ENCODE results near the gene LRRC74B.
"Not testable (repeated sequence)": the region's sequence is repeated elsewhere in the genome, so short reads cannot be mapped to it uniquely, and the experiment has no call there.

LRRC74B gene

DNA sequence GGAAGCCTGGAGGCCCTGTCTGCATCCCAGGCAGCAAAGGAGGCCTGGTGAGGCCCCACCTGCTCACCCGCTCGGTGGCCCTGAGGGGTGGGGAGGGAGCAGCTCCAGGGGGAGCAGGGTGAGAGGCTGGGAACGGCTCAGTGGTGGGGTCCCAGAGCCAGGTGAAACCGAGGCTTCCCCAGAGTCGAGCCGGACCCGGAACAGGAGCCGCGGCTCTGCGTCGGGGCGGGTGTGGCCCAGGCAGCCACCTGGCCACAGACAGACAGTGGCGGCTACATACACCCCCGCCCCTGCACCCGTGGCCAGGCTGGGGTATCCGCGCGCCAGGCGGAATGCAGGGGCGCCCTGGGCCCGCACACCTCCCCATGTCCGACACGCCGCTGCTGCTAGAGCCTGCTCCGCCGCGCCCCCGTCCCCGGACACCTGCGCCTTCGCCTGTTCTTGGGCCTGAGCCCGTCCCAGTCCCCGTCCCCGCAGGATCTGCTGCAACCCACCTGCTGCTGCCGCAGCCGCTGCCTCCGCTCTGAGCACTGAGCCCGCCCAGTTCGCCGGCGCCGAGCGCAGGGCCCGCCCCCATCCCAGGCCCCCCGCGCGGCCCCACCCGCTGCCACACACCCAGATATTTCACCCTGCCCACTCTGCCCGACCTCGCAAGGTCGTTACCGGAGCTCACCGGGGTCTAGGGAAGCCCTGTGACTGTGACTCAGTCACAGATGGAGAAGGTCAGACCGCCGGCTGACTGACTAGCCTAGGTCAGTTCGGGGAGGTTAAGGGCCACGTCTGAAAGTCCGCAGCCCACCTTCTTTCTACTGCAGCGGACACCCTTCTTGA, 13.5 kb upstream of the LRRC74B start, which contains the start of gene SLC7A4:
Gene SLC7A4, minus strand, starts transcription at position 525 of the 831 bp plus-strand sequence. CDS start 749 bp downstream, outside the sequence.
- DNase-seq (ENCODE audit: low read depth) = no peak

DNA sequence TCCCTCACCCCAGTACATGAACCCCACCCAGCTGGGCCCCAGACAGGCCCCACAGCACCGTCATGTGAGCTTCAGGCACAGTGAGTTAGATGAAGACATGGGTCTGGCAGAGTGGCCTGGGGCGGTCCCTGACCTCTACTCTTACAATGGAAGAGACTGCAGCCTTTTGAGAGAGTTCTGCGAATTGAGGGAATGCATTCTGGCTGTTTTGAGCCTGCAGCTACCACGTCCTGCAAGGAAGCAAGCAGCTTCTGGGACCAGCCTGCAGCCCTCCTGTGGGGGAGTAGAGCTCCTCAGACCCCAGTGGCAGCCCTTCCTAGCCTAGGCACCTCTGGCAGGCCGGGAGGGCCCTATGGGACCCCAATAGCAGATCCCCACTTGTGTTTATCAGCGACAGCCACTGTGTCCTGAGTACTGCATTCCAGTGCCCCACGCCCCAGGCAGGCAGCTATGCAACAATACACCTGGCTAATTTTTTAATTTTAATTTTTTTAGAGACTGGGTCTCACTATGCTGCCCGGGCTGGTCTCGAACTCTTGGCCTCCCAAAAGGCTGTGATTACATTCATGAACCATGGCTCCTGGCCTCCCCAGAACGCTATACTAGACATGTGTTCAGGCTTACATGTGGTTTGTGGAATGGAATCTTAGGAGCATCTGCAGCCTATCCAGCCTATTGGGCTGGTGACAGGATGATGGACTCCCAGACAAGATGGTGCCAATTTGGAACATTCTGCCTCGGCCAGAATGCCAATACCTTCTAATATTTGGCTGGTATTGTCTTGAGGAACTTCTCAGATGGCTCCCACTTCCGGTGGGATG, 12.7 kb upstream of the LRRC74B start:
- DNase-seq (ENCODE audit: low read depth) = no peak

DNA sequence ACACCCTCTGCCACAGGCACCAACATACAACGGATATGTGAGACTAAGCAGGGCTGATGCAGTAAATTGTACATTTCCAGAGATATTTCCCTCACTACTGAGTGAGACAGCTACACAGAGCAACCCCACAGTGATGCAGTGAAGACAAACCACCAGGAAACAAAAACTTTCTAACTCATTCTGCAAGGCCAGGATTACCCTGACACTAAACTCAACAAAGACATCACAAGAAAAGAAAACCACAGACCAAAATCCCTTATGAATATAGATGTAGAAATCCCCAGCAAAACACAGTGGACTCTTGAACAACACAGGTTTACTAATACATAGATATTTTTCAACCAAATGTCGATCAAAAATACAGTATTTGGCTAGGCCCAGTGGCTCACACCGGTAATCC, 11.9 kb upstream of the LRRC74B start:
- DNase-seq (ENCODE audit: low read depth) = no peak

GRCh38 chr22:21034989-21035388, 10.8 kb upstream of the LRRC74B start:
- no peak for DNase-seq (ENCODE audit: low read depth)

DNA sequence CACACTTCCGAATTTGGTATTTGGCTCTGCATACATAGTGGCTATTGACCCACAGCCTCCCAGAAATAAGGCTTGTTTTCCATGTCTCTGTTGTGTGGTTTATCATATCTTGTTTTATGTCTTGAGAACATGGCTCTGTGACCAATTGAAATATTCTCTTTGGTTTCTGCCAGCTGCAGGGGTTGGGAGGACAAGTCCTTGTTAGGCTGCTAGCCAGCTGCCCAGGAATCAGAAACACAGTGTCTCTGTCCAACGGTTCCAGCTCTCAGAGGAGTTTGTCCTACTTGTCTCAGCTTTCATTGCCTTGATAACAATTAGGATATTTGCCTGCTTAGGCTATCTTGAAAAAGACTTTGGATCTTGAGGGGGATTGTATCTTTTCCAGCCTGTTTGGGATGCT, 7.3 kb upstream of the LRRC74B start:
- no peak for DNase-seq (ENCODE audit: low read depth)

- DNase-seq (ENCODE audit: low read depth) = not testable (repeated sequence)
Observed at GRCh38 chr22:21039158-21039557, 6.6 kb upstream of the LRRC74B start.

- no peak for DNase-seq (ENCODE audit: low read depth)
Observed at GRCh38 chr22:21041937-21042336, 3.8 kb upstream of the LRRC74B start.

DNA sequence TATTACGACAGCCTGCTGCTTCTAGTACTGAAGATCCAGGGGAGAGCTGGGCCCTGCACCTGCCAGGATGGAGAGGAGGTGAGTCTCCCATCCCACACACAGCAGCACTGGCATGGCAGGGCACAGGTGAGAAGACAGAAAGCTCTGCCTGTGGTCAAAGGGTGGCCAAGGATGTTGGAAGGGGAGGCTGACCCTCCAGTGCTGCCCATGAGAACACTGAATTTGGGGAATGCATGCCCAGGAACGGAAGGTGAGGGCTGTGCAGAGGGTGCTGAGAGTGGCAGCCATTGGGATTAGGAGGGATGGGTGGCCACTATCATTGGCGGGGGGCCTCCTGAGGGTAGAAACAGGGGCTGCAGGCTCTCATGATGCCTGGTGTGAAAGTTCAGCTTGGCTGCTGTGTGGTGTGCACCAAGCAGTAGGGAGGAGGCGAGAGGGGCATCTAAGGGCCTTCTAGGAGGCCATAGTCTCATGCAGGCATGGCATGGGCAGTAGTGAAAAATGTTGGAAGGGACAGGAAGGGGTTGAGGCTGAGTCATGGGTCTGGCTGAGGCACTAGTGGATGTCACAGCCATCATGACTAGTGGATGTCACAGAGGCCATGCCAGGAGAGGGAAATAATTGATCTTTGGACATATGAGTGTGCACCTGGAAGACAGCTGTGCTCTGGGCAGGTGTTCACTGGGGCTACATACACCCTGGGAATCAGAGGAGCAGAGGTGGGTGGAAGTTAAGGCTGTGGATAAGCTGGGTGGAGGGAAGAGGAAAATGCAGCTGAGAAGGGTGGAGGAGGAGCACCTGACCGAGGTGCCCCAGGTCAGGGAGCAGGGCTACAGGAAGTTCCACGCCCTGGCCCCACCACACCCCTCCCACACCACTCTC, 2.5 kb upstream of the LRRC74B start:
- DNase-seq (ENCODE audit: low read depth) = no peak

GRCh38 chr22:21043860-21044535, 1.7 kb upstream of the LRRC74B start:
- no peak for DNase-seq (ENCODE audit: low read depth)

- DNase-seq (ENCODE audit: low read depth) = no peak
Observed at GRCh38 chr22:21044931-21045584, 688 bp upstream of the LRRC74B start.

- no peak for DNase-seq (ENCODE audit: low read depth)
Observed at GRCh38 chr22:21047035-21047661, 1.4 kb downstream of the LRRC74B start.

GRCh38 chr22:21047730-21048129, 2.0 kb downstream of the LRRC74B start:
- DNase-seq (ENCODE audit: low read depth) = no peak

- not testable (repeated sequence) for DNase-seq (ENCODE audit: low read depth)
Observed at GRCh38 chr22:21048448-21048847, 2.7 kb downstream of the LRRC74B start.

- not testable (repeated sequence) for DNase-seq (ENCODE audit: low read depth)
Observed at GRCh38 chr22:21048965-21049364, 3.2 kb downstream of the LRRC74B start.

GRCh38 chr22:21051145-21051830, 5.5 kb downstream of the LRRC74B start:
- DNase-seq (ENCODE audit: low read depth) = no peak

DNA sequence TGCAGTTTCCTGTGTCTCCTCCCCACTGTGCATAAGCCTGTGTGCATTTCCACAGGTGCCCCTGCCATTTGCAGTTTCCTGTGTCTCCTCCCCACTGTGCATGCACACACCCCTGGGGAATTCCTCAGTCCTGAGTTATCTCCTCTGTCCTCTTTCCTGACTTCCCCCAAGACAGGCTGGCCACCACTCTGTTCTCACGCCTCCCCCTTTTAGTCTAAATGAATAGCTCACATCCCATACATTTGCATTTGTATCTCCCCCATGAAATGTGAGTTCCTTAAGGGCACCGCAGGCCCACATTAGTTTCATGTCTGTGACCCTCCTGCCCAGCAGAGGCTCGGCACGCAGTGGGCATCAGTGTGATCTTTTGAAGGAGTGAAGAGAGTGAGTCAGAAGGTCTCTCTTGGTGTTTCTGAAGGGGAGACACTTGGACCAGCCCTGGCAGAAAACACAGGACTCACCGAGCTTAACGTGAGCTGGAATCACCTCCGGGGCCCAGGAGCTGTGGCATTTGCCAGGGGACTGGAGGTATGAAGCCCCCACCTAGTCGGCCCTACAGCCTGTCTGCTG, 6.2 kb downstream of the LRRC74B start:
- no peak for DNase-seq (ENCODE audit: low read depth)

DNA sequence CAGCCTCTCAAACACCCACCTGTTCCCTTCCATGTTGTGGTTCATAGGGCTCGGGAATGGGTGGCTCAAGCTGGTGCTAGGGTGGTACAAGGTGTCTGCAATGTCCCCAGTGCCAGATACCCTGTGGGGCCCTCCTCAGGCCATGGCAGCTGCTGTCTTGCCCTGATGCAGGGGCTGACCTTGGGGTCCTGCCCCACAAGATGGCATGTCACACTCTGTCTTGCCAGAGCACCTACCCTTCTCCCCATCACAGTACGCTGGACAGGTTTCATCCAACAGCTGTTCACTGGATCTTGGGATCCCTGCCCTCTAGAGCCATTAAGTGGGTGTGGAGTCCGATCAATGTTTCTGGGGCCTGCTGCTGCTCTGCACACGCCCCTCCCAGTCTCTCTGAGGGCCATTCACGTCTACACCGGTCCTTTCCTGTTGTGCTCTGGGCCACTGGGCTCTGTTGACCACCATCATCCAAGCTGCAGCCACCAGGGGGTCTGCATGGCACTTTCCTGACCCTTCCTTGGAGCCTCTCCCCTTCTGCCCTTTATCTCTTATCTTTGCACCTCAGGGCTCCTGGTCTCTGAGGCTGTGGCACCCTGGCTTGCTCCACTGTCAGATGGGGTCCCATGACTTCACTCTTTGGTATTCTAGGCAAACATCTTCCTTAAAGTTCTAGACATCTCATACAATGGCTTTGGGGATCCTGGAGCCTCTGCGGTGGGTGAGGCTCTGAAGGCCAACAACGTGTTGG, 7.1 kb downstream of the LRRC74B start:
- no peak for DNase-seq (ENCODE audit: low read depth)

GRCh38 chr22:21054046-21054713, 8.4 kb downstream of the LRRC74B start:
- no peak for DNase-seq (ENCODE audit: low read depth)

All from stimulated activated CD8-positive, alpha-beta memory T cell treated with anti-CD3 and anti-CD28 coated beads, Interleukin-12 subunit alpha, Interleukin-12 subunit beta, amount 100 ng/mL, for 1 hour (primary cell).